ENCODE results near the gene GEMIN2.
"Not testable (repeated sequence)": the region's sequence is repeated elsewhere in the genome, so short reads cannot be mapped to it uniquely, and the experiment has no call there.

Gene GEMIN2

DNA sequence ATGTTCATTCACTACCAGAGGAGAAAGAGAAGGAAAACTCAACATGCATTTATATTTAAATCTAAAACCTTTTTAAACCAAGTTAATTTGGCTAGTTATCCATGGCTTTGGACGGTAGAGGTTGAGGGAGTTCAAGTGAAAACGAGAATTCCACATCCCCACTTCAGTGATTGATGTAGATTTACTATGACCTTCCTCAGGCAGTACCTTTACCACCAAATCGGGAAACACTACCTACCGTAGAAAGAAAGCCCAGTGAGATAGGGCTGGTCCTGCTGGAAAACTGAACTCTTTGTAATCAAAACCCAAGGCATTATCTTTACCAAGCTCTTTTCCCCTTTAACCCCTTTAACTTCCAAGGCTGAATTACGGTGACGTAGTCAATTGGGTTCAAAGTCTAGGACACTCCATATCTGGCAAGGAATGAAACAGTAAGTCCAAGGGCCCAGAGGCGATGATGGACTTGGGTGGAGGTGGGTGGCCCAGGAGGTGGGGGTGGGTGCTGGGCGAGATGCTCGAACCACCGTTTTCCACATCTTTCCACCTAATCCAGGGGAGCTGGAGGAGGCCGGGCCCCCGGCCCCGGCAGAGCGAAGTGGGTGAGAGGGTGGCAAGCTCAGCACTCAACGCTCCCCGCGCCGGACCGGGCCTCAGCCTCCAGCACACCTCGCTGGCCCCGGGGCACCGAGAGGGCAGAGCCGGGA is 11.7 kb upstream of the GEMIN2 start:
- DNase-seq (ENCODE audit: low read depth in 2 of 2) = peak; percentile 52 to 63
- TF ChIP-seq, protein P1, sequence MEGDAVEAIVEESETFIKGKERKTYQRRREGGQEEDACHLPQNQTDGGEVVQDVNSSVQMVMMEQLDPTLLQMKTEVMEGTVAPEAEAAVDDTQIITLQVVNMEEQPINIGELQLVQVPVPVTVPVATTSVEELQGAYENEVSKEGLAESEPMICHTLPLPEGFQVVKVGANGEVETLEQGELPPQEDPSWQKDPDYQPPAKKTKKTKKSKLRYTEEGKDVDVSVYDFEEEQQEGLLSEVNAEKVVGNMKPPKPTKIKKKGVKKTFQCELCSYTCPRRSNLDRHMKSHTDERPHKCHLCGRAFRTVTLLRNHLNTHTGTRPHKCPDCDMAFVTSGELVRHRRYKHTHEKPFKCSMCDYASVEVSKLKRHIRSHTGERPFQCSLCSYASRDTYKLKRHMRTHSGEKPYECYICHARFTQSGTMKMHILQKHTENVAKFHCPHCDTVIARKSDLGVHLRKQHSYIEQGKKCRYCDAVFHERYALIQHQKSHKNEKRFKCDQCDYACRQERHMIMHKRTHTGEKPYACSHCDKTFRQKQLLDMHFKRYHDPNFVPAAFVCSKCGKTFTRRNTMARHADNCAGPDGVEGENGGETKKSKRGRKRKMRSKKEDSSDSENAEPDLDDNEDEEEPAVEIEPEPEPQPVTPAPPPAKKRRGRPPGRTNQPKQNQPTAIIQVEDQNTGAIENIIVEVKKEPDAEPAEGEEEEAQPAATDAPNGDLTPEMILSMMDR (IDR thresholded peaks at IDR 0.05; ENCODE audit: low read depth, low read length) = no peak
- H3K4me3 ChIP-seq (replicated peaks in 1 of 2; ENCODE audit: low read depth in 2 of 2, low read length in 2 of 2) = peak overlapping the region; percentile 83 to 86

DNA sequence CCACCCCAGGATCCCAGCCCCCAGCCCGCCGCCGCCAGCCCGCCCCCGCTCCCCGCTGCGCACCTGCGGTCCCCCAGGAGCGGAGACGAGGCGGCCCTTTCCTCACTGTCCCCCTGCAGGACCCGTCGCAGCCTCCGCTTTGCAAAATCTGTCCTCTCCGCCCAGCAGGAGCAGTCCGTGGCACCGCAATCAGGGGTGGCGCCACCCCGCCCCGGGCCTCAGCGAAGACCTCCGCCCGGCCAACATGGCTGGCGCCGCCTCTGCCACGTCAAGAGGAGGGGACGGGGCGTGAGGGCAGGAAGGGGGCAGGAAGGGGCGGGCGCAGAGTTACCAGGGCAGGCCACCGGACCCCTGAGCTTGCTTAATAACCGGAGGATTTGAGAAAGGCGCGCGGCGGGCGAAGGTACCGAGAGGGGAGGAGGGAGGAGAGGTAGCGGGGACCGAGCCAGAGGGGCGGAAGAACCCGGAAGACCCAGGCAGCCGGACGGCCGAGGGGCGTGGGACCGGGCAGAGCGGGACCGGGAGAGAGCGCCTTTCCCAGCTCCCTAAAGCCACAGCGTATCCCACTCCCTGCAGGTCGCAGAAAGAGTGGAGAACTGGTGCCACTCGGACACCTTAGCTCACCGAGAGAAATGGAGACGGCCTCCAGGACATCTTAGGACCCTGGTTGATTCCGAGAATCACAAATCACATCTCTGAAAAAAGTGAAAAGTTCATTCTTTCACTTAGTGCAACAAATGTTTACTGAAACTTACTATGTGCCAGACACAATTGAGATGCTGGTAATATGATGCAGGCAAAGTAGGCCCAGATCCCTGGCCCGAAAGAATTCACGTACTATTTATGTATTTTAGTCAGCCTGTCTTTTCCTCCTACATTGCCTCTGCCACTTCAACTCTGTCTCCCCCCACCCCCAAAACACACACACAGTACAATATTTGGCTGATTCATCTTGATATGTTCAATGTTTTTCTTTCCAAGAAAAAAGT is 10.9 kb upstream of the GEMIN2 start, which contains the start of gene SEC23A:
SEC23A (minus strand) TSS at position 267 of the 989 bp plus-strand sequence. CDS start 7,117 bp downstream, outside the sequence.
- peak; percentile 88 to 94 for DNase-seq (ENCODE audit: low read depth in 2 of 2)
- H3K4me3 ChIP-seq (replicated peaks in 1 of 2; ENCODE audit: low read depth in 2 of 2, low read length in 2 of 2) = peak within 1 kb of the TSS; percentile 83 to 86
- TF ChIP-seq, protein P1 (IDR thresholded peaks at IDR 0.05; ENCODE audit: low read depth, low read length) = no peak

DNA sequence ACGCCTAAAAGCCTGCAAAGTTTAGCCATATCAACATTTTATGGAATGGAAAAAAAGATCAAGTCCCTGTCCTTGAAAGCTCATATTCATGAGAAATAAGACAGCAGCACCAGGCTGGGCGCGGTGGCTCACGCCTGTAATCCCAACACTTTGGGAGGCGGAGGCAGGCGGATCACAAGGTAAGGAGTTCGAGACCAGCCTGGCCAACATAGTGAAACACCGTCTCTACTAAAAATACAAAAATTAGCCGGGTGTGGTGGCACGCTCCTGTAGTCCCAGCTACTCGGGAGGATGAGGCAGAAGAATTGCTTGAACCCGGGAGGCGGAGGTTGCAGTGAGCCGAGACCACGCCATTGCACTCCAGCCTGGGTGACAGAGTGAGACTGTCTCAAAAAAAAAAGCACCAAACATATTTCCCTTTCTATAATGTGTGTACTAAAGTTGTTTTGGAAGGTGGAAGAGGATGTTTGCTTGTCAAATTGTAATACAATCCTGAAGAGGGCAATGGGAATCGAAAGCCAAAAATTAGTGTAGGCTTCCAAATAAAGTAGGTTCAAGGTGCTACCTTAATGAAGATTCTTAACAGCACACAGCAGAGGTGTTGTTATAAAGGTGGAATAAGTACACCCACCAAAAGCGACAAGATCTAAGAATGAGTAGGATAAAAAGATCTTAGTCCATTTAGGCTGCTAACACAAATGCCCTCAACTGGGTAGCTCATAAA is 9.9 kb upstream of the GEMIN2 start:
- peak overlapping the region; percentile 83 to 86 for H3K4me3 ChIP-seq (replicated peaks in 1 of 2; ENCODE audit: low read depth in 2 of 2, low read length in 2 of 2)
- not testable (repeated sequence) for DNase-seq (ENCODE audit: low read depth in 2 of 2)

DNA sequence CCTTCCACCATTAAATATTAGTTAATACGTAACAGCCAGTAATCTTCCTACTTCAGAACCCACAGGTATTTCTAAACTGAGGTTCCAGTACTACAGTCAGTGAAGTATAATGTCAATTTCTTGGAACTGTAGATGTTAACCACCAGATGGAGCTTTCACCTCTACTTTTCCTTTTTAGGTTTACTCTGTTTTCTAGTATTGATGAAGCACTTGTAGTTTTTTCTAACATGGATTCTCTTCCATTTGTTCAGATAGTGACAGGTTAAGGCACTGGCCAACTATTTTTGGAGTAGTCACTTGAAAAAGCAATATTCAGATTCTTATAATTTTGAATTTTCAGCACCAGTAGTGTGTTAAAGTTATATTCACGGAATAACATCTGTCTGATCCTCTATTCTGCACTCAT is 6.5 kb upstream of the GEMIN2 start:
- H3K4me3 ChIP-seq (replicated peaks in 1 of 2; ENCODE audit: low read depth in 2 of 2, low read length in 2 of 2) = no peak overlapping the region
- TF ChIP-seq, protein P1 (IDR thresholded peaks at IDR 0.05; ENCODE audit: low read depth, low read length) = peak; percentile 51
- peak; percentile 62 to 65 for DNase-seq (ENCODE audit: low read depth in 2 of 2)

DNA sequence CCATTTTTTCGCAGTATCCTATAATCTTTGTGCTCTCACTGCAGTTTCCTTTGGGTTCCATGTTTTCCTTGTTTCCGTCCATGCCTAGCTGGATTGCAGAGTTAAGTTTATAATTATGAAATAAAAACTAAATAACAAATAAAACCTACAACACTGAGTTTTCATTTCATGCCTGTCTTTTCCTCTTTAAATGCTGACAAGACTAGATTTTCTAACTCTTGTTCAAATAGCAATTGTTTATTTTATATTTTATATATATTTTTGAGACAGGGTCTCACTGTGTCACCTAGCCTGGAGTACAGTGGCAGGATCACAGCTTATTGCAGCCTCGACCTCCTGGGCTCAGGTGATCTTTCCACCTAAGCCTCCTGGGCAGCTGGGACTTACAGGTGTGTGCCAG is 5.3 kb upstream of the GEMIN2 start:
- DNase-seq (ENCODE audit: low read depth in 2 of 2) = no peak
- no peak overlapping the region for H3K4me3 ChIP-seq (replicated peaks in 1 of 2; ENCODE audit: low read depth in 2 of 2, low read length in 2 of 2)
- TF ChIP-seq, protein P1 (IDR thresholded peaks at IDR 0.05; ENCODE audit: low read depth, low read length) = no peak

DNA sequence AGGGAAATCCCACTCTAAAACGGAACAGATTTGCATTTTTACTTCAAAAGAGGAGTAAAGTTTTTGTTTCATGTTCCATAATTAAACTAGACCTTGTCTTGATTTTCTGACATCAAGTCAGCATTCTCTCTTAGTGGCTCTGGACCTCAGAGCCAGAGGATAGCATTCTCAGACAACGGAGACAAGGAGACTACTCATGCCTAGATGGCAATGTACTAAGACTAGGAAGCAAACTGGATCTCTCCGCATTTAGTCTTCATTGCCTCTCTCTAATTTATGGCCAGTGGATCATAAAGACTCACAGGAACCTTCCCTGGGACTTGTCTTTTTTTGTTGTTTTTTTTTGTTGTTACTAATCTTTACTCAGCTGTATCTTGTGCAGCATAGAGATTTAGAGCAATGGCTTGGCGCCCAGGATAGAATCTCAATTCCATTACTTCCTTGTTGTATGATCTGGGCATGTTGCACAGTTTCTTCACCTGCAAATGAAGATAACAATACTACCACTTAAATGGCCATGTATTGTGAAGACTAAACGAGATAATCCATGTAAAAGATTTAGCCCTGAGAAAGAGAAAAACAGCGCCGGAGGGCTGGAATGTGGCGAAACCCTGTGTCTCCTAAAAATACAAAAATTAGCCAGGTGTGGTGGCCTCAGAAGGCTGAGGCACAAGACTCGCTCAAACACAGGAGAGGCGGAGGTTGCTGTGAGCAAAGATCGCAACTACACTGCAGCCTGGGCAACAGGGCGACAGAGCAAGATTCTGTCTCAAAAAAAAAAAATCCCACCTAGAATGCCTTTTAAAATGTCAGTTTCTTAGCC is 4.0 kb upstream of the GEMIN2 start:
- TF ChIP-seq, protein P1 (IDR thresholded peaks at IDR 0.05; ENCODE audit: low read depth, low read length) = no peak
- no peak for DNase-seq (ENCODE audit: low read depth in 2 of 2)
- H3K4me3 ChIP-seq (replicated peaks in 1 of 2; ENCODE audit: low read depth in 2 of 2, low read length in 2 of 2) = no peak overlapping the region
